Gastroesophageal sphincter (tissue), 4 donors: ENCODE measurements around the gene COL6A2. TPM values are rescaled to one million over a fixed set of nuclear protein-coding genes. Genes with fewer than 3 reads are reported as not detected.
"Not testable (repeated sequence)": the region's sequence is repeated elsewhere in the genome, so short reads cannot be mapped to it uniquely, and the experiment has no call there.

Source experiments
- ATAC-seq: fragments of 150-250 bp; one replicate; pipeline ENCODE4 v1.9.1; 2016; ENCODE audit warnings: mild to moderate bottlenecking, moderate library complexity
- H3K27ac ChIP-seq, 4 donors: fragments of 200-600 bp; sonication (generic) in 3 of 4; 1 replicate in 3 of 4; 2 replicates in 1 of 4; pipeline ENCODE4 v1.5.1; 2016 to 2019
- H3K27me3 ChIP-seq: fragments of 200-600 bp; sonication (generic); one replicate; pipeline ENCODE4 v1.5.1; 2019
- H3K36me3 ChIP-seq, 2 donors: fragments of 200-600 bp; sonication (generic); one replicate each; pipeline ENCODE4 v1.5.1; 2019; ENCODE audit warnings: control low read depth in 1 of 2
- H3K4me1 ChIP-seq, 3 donors: fragments of 200-600 bp; sonication (generic); 1 replicate in 2 of 3; 2 replicates in 1 of 3; pipeline ENCODE4 v1.5.1; 2016 to 2019; ENCODE audit warnings: control low read depth in 2 of 3
- H3K4me3 ChIP-seq, 2 donors: fragments of 200-600 bp; sonication (generic); one replicate each; pipeline ENCODE4 v1.5.1; 2019; ENCODE audit warnings: mild to moderate bottlenecking in 1 of 2, moderate library complexity in 1 of 2
- H3K9me3 ChIP-seq, 3 donors: fragments of 200-600 bp; sonication (generic); one replicate each; pipeline ENCODE4 v1.5.1; 2017 to 2019; ENCODE audit warnings: control low read depth in 2 of 3
- EP300 ChIP-seq: sonication (generic); formaldehyde crosslinking; IDR thresholded peaks from one replicate; pipeline ENCODE4 v1.6.1; 2017; ENCODE audit warnings: antibody characterized with exemption, mild to moderate bottlenecking
- POLR2A ChIP-seq, 2 donors: fragments of 450-650 bp; IDR thresholded peaks; one replicate each; pipeline ENCODE4 v1.6.1; 2017; ENCODE audit warnings: antibody characterized with exemption in 2 of 2, mild to moderate bottlenecking in 2 of 2, moderate library complexity in 1 of 2
- POLR2AphosphoS5 ChIP-seq: sonication (generic); formaldehyde crosslinking; IDR thresholded peaks from one replicate; pipeline ENCODE4 v1.6.1; 2017; ENCODE audit warnings: antibody characterized with exemption
- WGBS, 2 donors: methylation state at CpG; one replicate each; pipeline ENCODE4 v1.1.5; 2018; ENCODE audit warnings: low coverage in 1 of 2; 5-methylcytosine and 5-hydroxymethylcytosine counted together
- total RNA-seq, 4 donors: library from RNA; depleted of rRNA; stranded (reverse); fragments of >200 nt; gene quantifications; one replicate each; pipeline ENCODE4 v1.1.0, GENCODE V29; 2016
- TF ChIP-seq, protein P1 (sequence below), 4 experiments: fragments of 200-600 bp in 2 of 4; fragments of 450-650 bp in 2 of 4; sonication (generic) in 1 of 4; IDR thresholded peaks; one replicate each; pipeline ENCODE4 v1.5.1; 2017 to 2019; ENCODE audit warnings: antibody characterized with exemption in 4 of 4, mild to moderate bottlenecking in 2 of 4, moderate library complexity in 2 of 4

Gene COL6A2
- total RNA-seq, 4 donors from 2014 or later, result 720 to 1,286 (median 1,215) TPM

DNA sequence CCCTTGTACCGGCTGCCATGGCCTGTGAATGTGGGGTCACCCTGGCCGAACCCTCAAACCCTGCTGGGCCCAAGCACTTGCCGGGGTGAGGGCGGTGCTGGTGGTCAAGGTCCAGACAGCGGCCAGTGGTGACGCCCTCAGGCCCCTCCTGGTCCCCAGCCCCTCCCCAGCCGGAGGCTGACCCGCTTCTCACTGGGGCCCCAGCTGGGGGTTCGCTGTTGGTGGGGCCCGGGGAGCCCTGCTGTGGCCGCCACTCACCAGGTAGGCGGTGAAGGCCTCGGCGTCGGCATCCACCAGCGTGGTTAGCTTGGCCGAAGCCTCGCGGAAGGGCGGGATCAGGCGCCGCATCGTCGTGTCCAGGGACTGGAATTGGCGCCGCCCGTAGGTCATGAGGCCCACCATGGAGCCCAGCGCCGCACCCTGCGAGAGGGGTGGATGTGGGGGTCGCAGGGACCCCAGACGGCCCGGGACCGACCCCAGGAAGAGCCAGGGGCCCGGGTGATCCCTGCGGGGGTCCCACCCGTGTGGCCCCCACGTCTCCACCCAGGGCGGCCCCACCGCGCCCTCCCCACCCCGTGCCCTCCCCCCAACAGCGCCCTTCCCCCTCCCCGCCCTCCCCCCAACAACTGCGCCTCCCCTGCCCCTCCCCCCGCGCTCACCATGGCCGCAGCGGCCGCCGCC lies 47.4 kb downstream of the COL6A2 start:
- H3K4me3 ChIP-seq, result no peak overlapping the region
- WGBS, 2 donors, result no CpG with 5 or more reads among the region's 51 CpGs
- no peaks in the 10 kb centered on the region for H3K36me3 ChIP-seq
- H3K27ac ChIP-seq, result peak overlapping the region in 1 of 4 donors; percentile 25
- no peaks in the 10 kb centered on the region for H3K9me3 ChIP-seq
- H3K27me3 ChIP-seq, result no peaks in the 10 kb centered on the region
- peaks cover 0 to 17% (median 3%) of the 10 kb centered on the region in 3 donors for H3K4me1 ChIP-seq
- TF ChIP-seq EP300 (no peak), POLR2A (IDR thresholded peaks at IDR 0.05) (no peak), POLR2AphosphoS5 (no peak)
- TF ChIP-seq, protein P1, sequence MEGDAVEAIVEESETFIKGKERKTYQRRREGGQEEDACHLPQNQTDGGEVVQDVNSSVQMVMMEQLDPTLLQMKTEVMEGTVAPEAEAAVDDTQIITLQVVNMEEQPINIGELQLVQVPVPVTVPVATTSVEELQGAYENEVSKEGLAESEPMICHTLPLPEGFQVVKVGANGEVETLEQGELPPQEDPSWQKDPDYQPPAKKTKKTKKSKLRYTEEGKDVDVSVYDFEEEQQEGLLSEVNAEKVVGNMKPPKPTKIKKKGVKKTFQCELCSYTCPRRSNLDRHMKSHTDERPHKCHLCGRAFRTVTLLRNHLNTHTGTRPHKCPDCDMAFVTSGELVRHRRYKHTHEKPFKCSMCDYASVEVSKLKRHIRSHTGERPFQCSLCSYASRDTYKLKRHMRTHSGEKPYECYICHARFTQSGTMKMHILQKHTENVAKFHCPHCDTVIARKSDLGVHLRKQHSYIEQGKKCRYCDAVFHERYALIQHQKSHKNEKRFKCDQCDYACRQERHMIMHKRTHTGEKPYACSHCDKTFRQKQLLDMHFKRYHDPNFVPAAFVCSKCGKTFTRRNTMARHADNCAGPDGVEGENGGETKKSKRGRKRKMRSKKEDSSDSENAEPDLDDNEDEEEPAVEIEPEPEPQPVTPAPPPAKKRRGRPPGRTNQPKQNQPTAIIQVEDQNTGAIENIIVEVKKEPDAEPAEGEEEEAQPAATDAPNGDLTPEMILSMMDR (IDR thresholded peaks at IDR 0.05), result no peak
- ATAC-seq, result no peak

DNA sequence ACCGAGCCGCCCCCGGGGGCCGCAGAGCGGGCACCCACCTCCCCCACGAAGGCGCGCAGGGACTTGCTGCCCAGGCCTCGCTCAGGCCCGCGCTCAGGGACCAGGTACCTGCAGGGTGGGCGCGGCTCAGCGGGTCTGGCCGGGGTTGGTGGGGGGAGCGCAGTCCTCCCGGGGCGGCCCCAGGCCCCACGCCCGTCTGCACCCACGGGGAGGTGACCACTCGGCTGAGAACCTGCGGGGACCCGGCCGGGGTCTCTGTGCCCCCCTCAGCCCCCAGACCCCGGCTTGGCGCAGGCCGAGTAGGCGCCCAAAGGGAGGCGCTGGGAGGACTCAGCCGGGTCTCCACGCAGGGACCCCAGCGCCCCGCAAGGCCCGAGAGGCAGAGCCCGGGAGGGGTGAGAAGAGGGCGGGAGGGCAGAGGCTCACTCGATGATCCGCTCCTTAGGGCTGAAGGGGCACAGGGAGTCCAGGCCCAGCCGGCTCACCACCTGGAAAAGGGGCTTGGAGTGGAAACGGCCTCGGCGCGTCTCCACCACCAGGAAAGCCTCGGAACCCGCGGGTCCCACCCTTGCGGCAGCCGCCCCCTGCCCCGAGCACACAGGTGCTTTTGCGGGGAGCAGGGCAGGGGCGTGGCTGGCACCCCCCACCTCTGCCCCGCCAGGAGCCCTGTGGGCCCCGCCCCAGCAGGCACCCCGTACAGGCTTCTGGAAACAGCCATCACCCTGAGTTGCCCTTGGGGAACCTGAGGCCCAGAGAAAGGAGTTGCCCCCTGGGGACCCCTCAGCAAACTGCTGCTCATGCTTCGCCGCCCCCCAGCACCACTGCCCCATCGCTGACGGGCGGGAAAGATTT lies 48.2 kb downstream of the COL6A2 start:
- peaks cover 0 to 17% (median 3%) of the 10 kb centered on the region in 3 donors for H3K4me1 ChIP-seq
- TF ChIP-seq POLR2AphosphoS5 (no peak), POLR2A (IDR thresholded peaks at IDR 0.05) (no peak), EP300 (no peak)
- TF ChIP-seq, protein P1 (IDR thresholded peaks at IDR 0.05), result no peak
- no peak for ATAC-seq
- no peak overlapping the region for H3K4me3 ChIP-seq
- H3K27me3 ChIP-seq, result no peaks in the 10 kb centered on the region
- no peaks in the 10 kb centered on the region for H3K36me3 ChIP-seq
- no peak overlapping the region for H3K27ac ChIP-seq
- no peaks in the 10 kb centered on the region for H3K9me3 ChIP-seq
- WGBS, 2 donors, result 100% methylated on average over 1 of the region's 60 CpGs; no CpG with 5 or more reads in 1 of the 2 donors

DNA sequence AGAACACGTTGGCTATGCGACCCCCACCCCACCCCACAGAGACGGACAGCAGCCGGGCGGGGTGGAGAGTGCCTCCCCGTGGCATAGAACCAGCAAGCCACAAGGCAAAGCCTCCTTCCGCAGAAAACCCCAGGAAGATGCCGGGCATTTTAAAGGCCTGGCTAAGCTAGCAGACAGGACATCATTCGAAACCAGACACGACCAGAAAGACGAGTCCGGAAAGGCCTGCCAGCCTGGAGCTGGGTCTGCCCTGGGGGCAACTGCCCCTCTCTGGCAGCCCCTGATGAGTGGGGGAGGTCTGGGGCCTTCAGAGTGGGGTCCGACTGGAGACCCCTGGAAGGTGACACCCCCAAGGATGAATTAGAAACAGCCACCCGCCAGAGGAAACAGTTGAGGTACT lies 48.9 kb downstream of the COL6A2 start:
- no peak for ATAC-seq
- WGBS, 2 donors, result 50 to 80% methylated on average over 1 to 2 of the region's 14 CpGs
- TF ChIP-seq POLR2AphosphoS5, result no peak
- TF ChIP-seq EP300, result no peak
- TF ChIP-seq, protein P1 (IDR thresholded peaks at IDR 0.05), result no peak
- TF ChIP-seq POLR2A (IDR thresholded peaks at IDR 0.05), result no peak
- Histone ChIP-seq H3K4me3 (no peak overlapping the region), H3K4me1 (peaks cover 0 to 17% (median 3%) of the 10 kb centered on the region in 3 donors), H3K36me3 (no peaks in the 10 kb centered on the region), H3K27me3 (no peaks in the 10 kb centered on the region), H3K27ac (no peak overlapping the region), H3K9me3 (no peaks in the 10 kb centered on the region)

DNA sequence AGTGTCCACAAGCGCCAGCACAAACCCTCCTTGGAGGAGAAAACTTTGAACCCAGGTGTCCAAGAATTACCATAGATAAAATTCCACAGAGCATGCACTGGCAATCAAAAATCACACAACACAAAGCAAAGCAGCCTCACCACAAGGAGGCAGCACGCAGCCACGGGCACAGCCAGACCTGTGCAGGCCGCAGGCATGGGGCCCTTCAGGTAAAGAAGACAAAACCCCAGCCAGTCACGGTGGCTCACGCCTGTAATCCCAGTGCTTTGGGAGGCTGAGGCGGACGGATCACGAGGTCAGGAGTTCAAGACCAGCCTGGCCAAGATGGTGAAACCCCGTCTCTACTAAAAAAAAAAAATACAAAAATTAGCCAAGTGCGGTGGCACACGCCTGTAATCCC lies 49.5 kb downstream of the COL6A2 start:
- TF ChIP-seq, protein P1 (IDR thresholded peaks at IDR 0.05), result peak in 2 of 4 experiments; percentile 9 to 46
- ATAC-seq, H3K27me3 ChIP-seq, H3K36me3 ChIP-seq, H3K4me3 ChIP-seq, H3K9me3 ChIP-seq, H3K27ac ChIP-seq: not testable (repeated sequence)
- peaks cover 0 to 17% (median 3%) of the 10 kb centered on the region in 3 donors for H3K4me1 ChIP-seq
- 73 to 97% methylated on average over 4 to 6 of the region's 12 CpGs for WGBS, 2 donors

DNA sequence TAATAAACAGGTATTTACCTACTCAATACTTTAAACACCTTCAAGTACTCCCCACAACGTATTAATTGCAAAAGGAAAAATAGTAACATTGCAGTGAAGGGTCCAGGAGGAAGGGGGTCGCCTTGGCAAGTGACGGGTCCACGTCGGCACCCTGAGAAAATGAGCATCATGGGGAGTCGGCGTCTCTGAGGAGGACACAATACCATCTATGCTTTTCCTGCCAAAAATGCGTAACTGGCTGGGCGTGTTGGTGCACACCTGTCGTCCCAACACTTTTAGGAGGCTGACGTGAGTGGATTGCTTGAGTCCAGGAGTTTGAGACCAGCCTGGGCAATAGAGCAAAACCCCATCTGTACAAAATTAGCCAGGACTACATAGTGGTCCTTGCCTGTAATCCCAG lies 50.2 kb downstream of the COL6A2 start:
- no peak overlapping the region for H3K4me3 ChIP-seq
- no peaks in the 10 kb centered on the region for H3K27me3 ChIP-seq
- H3K4me1 ChIP-seq, result peaks cover 0 to 17% (median 6%) of the 10 kb centered on the region in 3 donors
- no peaks in the 10 kb centered on the region for H3K9me3 ChIP-seq
- TF ChIP-seq, protein P1 (IDR thresholded peaks at IDR 0.05), result no peak
- no peak for TF ChIP-seq POLR2AphosphoS5
- TF ChIP-seq POLR2A (IDR thresholded peaks at IDR 0.05), result no peak
- no peak for TF ChIP-seq EP300
- no peaks in the 10 kb centered on the region for H3K36me3 ChIP-seq
- ATAC-seq, result no peak
- no peak overlapping the region for H3K27ac ChIP-seq
- WGBS, 2 donors, result 86 to 95% methylated on average over 4 to 10 of the region's 11 CpGs
